Pancreas (tissue), 10 donors: ENCODE results near the gene PCED1B. TPM values are rescaled to one million over a fixed set of nuclear protein-coding genes. Genes with fewer than 3 reads are reported as not detected.
A peak's percentile ranks its signal among the peaks of the same experiment; 100 is the strongest.

ENCODE experiments used
- ATAC-seq, 4 donors: fragments of 200-7000 bp; cut with Tn5 transposase; one replicate each; pipeline versions ENCODE4 v1.8.0 to v1.9.1; 2020; ENCODE audit warnings: mild to moderate bottlenecking in 4 of 4, moderate library complexity in 4 of 4
- DNase-seq, 6 donors: peaks; one replicate each; pipeline ENCODE4 v3.0.0-alpha.2; 2020
- FAIRE-seq: peaks from 2 replicates; lab custom pipeline; 2012; peaks lifted over from hg19 to GRCh38; lab: Jason Lieb, UNC
- H3K27ac ChIP-seq, 4 donors: fragments of 200-600 bp; sonication (generic); 1 replicate in 3 of 4; 2 replicates in 1 of 4; pipeline versions ENCODE4 v1.5.0 to v1.8.0; 2020
- H3K27me3 ChIP-seq, 4 donors: fragments of 200-600 bp; one replicate each; pipeline ENCODE4 v1.8.0; 2021
- H3K36me3 ChIP-seq, 3 donors: fragments of 200-600 bp; sonication (generic) in 1 of 3; one replicate each; pipeline versions ENCODE4 v1.5.0 to v1.8.0; 2020 to 2021
- H3K4me1 ChIP-seq, 3 donors: fragments of 200-600 bp; one replicate each; pipeline ENCODE4 v1.8.0; 2021
- H3K4me3 ChIP-seq, 4 donors: fragments of 200-600 bp; sonication (generic) in 2 of 4; one replicate each; pipeline versions ENCODE4 v1.5.0 to v1.8.0; 2020 to 2021
- H3K9me3 ChIP-seq, 4 donors: fragments of 200-600 bp; one replicate each; pipeline ENCODE4 v1.8.0; 2021
- WGBS, 2 donors: extraction: QIAGEN DNeasy Blood & Tissue Kit; methylation state at CpG; one replicate each; pipeline ENCODE4 v1.1.7; 2013; 5-methylcytosine and 5-hydroxymethylcytosine counted together
- intact Hi-C, 3 donors: fragments of 100-400 bp; cut with DNase I; formaldehyde crosslinking; loops; one replicate each; pipeline versions ENCODE4 v1.11.1 to v1.14.2; 2022
- microRNA-seq, 2 donors: library from miRNA; unstranded; fragments of <30 nt; microRNA quantifications; one replicate each; pipeline versions ENCODE4 to v1.1.0, GENCODE V29; 2019 to 2020
- polyA plus RNA-seq, 2 donors: library from polyadenylated mRNA; stranded (reverse); fragments of 200-250 nt; gene quantifications; one replicate each; pipeline ENCODE4 v1.2.3, GENCODE V29; 2013
- total RNA-seq, 6 donors: library from RNA; stranded (reverse); fragmentation: NEBNext Ultra II Directional in 4 of 6; extraction: Animal tissue kit (Norgen Biotek cat#: 25700) in 4 of 6; gene quantifications; one replicate each; pipeline versions ENCODE4 v1.2.1 to v1.2.4, GENCODE V29; 2021 to 2023
- TF ChIP-seq, protein P1 (sequence below), 4 donors: fragments of 200-600 bp; sonication (generic) in 3 of 4; IDR thresholded peaks; one replicate each; pipeline versions ENCODE4 v1.5.0 to v1.8.0; 2021; ENCODE audit warnings: antibody characterized with exemption in 4 of 4
- donor health status: healthy with polysubstance abuse.
- donor health status: DM: no; HTN: no; CAD: no; lungs with moderate emphysema.
- donor health status: DM: no; HTN: no; CAD: no.
- donor health status: control.
- donor health status: control.
- donor health status: Bipolar disorder and iron deficiency.
- donor health status: DM: yes; HTN: yes; CAD: no.
- donor health status: DM: no; HTN: no; CAD: no.
- donor health status: DM: no; HTN: no; CAD: no.
- donor health status: DM: yes; HTN: yes; CAD: no.

The PCED1B gene
- total and polyA plus RNA-seq, 8 donors = 0.71 to 6.4 (median 1.7) TPM

DNA sequence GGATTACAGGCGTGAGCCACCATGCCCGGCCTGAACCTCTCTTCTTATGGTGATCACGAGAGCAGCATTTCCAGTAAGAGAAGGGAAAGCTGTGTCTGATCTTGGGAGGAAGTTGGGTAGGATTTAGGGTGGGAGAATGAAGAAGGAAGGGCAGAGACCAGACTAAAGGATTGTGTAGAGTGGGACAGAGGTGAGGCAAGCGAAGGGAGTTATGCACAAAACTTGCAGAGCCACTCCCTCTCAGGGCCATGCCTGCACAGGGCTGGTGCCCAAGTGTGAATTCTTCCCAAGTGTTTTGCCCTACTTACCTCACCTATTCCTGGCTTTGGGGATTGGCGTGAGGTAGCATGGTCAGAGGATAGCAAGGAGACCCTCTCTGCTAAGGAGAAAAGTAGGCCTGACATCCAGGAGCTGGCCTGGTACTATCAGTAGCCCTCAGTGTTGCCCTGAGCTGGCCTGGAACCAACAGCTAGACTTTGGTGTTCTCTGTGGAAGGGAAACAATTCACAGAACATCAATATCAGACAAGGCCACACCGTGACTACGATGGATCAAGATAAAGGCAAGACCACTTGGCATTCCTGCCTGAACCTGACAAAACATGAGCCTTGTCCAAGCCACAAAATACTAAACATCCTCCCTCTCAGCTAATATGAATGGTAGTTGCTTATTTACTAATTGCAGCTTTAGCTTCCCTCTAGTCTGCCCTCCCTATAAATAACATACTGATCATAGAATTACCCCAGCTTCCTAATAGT is 201.3 kb downstream of the PCED1B start:
- 69 to 71% methylated on average over 7 of the region's 7 CpGs for WGBS, 2 donors
- Histone ChIP-seq H3K4me1 (peaks cover 0 to 9% (median 0%) of the 10 kb centered on the region in 3 donors), H3K4me3 (no peak overlapping the region), H3K27ac (no peak overlapping the region), H3K27me3 (no peaks in the 10 kb centered on the region), H3K9me3 (no peaks in the 10 kb centered on the region), H3K36me3 (no peaks in the 10 kb centered on the region)
- no peak for ATAC-seq
- TF ChIP-seq, protein P1, sequence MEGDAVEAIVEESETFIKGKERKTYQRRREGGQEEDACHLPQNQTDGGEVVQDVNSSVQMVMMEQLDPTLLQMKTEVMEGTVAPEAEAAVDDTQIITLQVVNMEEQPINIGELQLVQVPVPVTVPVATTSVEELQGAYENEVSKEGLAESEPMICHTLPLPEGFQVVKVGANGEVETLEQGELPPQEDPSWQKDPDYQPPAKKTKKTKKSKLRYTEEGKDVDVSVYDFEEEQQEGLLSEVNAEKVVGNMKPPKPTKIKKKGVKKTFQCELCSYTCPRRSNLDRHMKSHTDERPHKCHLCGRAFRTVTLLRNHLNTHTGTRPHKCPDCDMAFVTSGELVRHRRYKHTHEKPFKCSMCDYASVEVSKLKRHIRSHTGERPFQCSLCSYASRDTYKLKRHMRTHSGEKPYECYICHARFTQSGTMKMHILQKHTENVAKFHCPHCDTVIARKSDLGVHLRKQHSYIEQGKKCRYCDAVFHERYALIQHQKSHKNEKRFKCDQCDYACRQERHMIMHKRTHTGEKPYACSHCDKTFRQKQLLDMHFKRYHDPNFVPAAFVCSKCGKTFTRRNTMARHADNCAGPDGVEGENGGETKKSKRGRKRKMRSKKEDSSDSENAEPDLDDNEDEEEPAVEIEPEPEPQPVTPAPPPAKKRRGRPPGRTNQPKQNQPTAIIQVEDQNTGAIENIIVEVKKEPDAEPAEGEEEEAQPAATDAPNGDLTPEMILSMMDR (IDR thresholded peaks at IDR 0.05) = no peak
- intact Hi-C loops = no loop called here
- DNase-seq = no peak
- no peak for FAIRE-seq

DNA sequence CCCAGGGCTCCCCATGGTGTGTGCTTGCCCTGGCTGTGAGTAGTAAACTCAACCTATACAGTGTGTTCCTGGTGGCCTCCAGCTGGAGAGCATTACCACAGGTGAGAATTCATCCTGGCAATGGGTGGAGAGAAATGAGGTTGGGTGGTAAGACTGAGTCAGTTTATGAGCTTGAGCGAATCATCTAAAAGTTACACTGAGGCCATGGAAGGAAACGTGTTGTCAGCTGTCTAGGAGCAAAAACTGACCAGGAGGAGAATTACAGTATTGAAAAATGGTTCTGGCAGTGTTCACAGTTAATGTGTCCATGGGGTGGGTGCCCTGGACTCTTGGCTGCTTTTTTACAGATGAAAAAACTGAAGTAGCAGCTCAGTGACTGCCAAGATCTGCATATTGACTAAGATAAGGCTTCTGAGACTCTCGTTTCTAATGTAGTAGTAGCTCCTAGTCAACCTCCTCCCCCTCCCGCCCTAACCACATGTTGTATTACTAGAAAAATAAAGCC is 202.3 kb downstream of the PCED1B start:
- Histone ChIP-seq H3K36me3 (no peaks in the 10 kb centered on the region), H3K4me3 (no peak overlapping the region), H3K4me1 (peaks cover 0 to 13% (median 0%) of the 10 kb centered on the region in 3 donors), H3K9me3 (no peaks in the 10 kb centered on the region), H3K27ac (no peak overlapping the region), H3K27me3 (no peaks in the 10 kb centered on the region)
- FAIRE-seq = no peak
- no peak for DNase-seq
- ATAC-seq = no peak
- intact Hi-C loops = no loop called here
- TF ChIP-seq, protein P1 (IDR thresholded peaks at IDR 0.05) = no peak
- WGBS, 2 donors = 68 to 73% methylated on average over 4 of the region's 4 CpGs

DNA sequence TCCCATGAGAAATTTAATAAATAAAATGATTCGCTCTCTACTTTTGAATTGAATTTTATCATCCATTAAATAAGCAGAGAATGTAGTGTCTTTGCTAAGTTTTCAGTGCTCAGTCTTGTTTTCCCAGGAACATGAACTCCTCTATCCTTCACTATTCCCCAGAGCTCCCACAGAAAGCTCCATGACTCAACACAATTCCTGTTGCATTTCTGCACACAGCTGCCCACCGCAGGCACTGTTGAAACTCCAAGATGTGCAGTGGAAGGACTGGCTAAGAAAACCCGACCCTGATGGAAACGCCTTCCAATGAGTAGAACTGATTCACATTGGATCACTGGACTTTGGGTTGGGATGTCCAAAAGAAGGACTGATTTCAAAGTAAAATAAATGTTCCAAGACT is 202.8 kb downstream of the PCED1B start:
- peak in 1 of 4 donors; percentile 38 for ATAC-seq
- Histone ChIP-seq H3K27ac (no peak overlapping the region), H3K4me3 (no peak overlapping the region), H3K9me3 (no peaks in the 10 kb centered on the region), H3K36me3 (no peaks in the 10 kb centered on the region), H3K4me1 (peaks cover 0 to 9% (median 0%) of the 10 kb centered on the region in 3 donors), H3K27me3 (no peaks in the 10 kb centered on the region)
- no peak for FAIRE-seq
- WGBS, 2 donors = 94% methylated on average over 4 of the region's 4 CpGs
- intact Hi-C loops = no loop called here
- TF ChIP-seq, protein P1 (IDR thresholded peaks at IDR 0.05) = no peak
- no peak for DNase-seq

Small RNA genes within 50 kb of the gene (microRNA-seq; reads per million reads assigned to microRNA genes)
- 0 reads per million in 2 donors for gene MIR4698

Other genes with a start within 250 kb of the PCED1B start
- 1 to 10 TPM; 1.3 to 7.5 (median 2.2) TPM for gene AMIGO2, start 338 bp downstream of the PCED1B start, total RNA-seq
- 1 to 10 TPM; 2.2 to 3.9 TPM for gene AMIGO2, start 338 bp downstream of the PCED1B start, polyA plus RNA-seq